HG03039 (cell line): Measurements from ENCODE around the gene FBXL5.

ENCODE experiments used
- ATAC-seq: cut with Tn5 transposase; IDR thresholded peaks from one replicate; pipeline ENCODE4 v1.9.1; 2021; ENCODE audit warnings: mild to moderate bottlenecking, moderate library complexity; ENCODE audit not compliant: unreplicated experiment

Gene FBXL5, protein sequence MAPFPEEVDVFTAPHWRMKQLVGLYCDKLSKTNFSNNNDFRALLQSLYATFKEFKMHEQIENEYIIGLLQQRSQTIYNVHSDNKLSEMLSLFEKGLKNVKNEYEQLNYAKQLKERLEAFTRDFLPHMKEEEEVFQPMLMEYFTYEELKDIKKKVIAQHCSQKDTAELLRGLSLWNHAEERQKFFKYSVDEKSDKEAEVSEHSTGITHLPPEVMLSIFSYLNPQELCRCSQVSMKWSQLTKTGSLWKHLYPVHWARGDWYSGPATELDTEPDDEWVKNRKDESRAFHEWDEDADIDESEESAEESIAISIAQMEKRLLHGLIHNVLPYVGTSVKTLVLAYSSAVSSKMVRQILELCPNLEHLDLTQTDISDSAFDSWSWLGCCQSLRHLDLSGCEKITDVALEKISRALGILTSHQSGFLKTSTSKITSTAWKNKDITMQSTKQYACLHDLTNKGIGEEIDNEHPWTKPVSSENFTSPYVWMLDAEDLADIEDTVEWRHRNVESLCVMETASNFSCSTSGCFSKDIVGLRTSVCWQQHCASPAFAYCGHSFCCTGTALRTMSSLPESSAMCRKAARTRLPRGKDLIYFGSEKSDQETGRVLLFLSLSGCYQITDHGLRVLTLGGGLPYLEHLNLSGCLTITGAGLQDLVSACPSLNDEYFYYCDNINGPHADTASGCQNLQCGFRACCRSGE

GRCh38 chr4:15655223-15656037 is at the start of gene FBXL5:
TSS of gene FBXL5 (minus strand) at chr4:15655357. CDS start at chr4:15655287, 70 bp downstream.
- peak; percentile 65 for ATAC-seq

DNA sequence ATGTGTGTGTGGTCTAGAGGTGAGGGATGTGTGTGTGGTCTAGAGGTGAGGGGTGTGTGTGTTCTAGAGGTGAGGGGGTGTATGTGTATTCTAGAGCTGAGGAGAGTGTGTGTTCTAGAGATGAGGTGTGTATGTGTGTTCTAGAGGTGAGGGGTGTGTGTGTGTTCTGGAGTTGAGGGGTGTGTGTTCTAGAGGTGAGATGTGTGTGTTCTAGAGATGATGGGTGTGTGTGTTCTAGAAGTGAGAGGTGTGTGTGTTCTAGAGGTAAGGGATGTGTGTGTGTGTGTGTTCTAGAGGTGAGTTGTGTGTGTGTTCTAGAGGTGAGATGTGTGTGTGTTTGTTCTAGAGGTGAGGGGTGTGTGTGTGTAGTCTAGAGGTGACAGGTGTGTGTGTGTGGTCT is 49.0 kb upstream of the FBXL5 start:
- no peak for ATAC-seq

DNA sequence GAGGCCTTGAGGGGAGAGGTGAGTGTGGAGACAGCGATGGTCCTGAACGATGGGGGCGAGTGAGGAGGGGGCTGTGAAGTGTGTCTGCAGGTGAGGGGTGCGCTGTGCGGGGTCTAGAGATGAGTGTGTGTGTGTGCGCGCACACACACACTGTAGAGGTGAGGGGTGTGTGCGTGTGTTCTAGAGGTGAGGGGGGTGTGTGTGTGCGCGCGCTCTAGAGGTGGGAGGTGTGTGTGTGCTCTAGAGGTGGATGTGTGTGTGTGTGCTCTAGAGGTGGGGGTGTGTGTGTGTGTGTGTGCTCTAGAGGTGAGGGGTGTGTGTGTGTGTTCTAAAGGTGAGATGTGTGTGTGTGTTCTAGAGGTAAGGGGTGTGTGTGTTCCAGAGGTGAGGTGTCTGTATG is 48.3 kb upstream of the FBXL5 start:
- no peak for ATAC-seq

- peak; percentile 61 for ATAC-seq
Observed at GRCh38 chr4:15702941-15703403, 47.8 kb upstream of the FBXL5 start, which contains the start of gene BST1. TSS of gene BST1 (plus strand) at chr4:15703065. CDS start at chr4:15703145, 80 bp downstream.

DNA sequence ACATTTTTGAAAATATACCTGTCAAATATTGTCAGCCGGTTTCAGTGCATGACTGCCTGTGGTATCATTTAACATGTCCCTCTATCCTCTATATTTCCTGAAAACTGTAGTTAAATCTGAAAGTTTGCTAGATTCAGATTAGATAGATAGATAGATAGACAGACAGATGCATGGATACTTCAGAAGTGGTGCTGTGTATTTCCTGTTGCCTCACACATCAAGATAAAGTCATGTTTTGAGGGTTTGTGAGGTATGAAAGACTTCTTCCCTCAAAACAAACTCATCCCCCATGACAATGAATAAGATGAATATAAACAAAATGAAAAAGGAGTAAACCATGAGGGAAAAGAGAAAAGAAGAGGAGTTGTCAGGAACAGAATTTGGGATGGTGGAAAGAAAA is 41.7 kb upstream of the FBXL5 start:
- ATAC-seq: no peak

DNA sequence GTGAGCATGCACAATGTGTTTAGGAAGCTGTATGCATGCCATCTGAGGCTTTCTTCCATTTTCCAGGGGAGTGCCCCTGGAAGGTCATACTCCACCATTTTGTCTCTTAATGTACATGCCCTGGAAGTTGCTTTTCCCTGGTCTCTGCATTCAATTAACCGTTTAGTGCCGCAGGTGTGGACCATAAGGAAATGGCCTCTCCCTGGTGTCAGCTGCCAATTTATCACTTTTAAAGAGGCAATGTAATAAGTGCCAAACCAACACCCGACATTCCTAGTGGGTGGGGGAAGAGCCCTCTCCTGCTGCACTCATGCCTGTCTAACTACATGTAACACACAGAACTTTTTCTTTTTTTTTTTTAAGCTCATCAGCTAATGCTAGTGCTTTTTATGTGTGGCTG is 40.6 kb upstream of the FBXL5 start:
- ATAC-seq: no peak

DNA sequence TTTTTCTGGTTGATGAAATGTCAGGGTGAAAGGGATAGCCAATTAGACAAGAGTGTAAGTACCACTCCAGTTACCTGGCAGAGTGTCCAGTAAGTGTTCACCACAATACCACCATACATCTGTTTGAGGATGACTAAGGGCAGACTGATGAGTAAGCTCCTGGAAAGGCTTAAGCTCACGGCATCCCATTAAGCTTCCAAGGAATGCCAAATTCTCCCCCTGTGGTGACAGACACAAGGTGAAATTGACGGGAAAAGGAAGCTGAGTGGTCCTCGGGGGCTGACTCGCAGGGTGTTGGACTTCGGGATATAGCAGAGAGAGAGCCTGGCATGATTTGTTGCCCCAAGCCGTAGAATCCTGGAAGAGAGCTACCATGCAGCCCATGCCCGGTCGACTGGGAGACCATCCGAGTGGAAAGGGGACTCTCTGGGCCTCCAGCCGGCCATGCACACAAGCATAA is 40.1 kb upstream of the FBXL5 start:
- ATAC-seq: no peak

DNA sequence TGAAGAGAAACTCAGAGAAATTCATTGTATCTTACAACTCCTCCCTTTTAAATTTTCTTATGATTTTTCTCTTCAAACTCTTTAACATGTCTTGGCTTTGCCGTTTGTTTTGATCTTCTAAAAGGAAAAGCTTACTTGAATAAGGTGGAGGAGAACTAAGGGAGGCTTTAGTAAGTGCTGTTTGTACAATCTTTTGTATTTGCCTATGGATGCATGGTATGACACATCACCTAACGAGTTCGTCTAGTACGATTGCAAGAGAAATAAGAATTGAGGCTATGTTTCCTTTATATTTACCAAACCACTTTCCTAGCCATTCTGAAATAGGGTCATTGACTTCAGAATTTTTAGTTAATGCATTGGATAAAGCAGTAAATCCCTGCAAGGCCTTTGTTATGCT is 39.3 kb upstream of the FBXL5 start:
- ATAC-seq: no peak

- ATAC-seq: no peak
Observed at GRCh38 chr4:15692602-15693001, 37.4 kb upstream of the FBXL5 start.

DNA sequence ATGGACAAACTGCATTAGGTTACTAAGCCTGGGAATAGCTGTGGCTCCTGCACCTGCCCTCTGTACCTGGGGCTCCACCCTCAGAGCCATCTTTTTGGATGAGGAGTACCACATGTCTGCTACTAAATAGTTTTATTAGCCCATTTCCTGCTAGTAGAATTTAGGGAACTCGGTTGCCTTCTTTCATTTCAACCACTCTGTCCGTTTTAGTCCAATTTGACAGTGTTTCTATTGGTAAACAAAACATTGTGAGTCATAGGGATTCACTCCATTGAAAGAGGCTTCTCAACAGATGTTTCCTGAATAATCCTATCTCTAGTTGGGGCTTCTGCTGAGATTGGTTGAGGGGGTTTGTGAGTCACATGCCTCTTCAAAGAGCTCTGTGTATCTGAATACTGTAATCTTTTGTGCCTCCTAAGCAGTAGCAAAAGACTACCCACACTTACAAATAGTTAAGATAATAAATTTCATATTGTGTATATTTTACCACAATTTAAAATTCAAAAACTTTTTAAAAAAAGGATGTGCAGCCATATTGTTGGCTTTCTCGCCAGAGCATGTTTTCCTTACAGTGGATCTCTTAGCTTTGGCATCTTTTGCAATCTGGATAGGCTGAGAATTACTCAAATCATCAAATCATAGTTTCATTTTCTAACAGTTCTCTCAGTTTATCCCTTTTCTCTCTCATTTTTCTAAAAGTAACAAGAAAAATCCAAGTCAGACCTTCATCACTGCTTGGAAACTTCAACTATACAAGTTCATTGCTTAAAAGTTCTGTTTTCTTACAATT is 36.4 kb upstream of the FBXL5 start:
- ATAC-seq: no peak

DNA sequence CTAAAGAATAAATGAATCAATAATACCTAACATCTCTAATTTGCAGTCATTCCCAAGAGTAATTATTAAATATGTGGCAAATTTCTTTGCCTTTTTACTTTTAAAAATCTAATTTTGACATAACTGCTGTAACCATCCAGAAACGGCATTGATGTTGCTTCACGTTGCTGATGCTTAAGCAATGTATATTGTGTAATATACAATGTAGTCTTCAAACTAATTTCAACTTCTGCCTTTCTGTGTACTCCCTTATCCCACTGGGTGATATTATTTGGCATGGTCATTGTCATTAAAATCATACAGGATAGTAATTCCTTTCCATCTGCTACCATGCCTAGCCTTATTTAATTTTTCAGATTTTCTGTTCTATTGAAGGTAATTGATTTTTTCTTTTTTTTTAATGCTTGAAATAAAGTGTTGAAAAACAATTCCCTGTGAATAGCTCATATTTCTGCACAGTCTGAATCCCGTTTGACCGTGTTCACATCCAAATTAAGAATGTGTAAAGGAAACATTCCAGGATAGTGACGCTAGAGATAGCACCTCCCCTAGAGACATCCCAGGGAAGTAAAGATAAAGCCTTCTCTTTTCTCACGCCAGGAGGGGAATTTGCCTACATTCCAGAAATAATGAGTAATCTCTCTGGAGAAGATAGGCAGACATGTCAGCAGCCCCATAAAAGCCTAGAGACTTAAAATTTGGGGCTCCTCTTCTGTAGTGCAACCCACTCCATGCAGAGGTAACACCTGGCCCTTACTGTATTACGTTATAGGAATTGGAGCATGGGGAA is 35.1 kb upstream of the FBXL5 start:
- ATAC-seq: no peak

- no peak for ATAC-seq
Observed at GRCh38 chr4:15689540-15689939, 34.4 kb upstream of the FBXL5 start.

- no peak for ATAC-seq
Observed at GRCh38 chr4:15688051-15688450, 32.9 kb upstream of the FBXL5 start.

DNA sequence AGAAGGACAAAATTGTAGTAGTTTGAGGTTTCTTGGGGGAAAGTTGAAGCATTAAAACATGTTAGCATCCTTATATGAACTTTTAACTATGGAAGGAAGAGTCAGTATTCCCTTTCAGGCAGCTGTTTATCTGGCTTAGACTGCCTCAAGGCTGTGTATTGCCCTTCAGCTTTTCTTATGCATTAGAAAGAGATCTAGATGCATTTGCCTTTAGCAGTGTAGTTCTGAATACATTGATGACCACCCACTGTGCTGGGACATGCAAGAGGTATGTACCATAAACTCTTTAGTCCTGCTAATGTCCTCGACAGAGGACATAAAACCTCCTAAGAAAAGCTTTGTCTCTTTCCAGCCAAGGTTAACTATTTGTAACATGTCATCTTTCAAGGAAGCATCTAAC is 29.3 kb upstream of the FBXL5 start:
- ATAC-seq: no peak

DNA sequence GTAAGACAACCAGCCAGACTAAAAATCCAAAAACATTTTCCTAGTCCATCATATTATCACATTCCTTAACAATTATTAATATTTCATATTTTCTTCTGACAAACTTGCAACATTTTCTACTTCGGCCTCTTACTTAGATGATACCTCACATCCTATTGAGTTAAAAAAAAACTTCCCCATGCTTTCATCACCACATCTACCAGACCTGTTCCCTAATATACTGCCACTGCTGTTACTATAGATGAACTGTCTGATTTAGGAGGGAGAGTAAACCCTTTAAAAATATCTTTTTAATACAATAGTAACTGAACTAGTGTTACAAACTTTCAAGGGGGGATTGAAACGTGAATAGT is 28.0 kb upstream of the FBXL5 start:
- no peak for ATAC-seq

DNA sequence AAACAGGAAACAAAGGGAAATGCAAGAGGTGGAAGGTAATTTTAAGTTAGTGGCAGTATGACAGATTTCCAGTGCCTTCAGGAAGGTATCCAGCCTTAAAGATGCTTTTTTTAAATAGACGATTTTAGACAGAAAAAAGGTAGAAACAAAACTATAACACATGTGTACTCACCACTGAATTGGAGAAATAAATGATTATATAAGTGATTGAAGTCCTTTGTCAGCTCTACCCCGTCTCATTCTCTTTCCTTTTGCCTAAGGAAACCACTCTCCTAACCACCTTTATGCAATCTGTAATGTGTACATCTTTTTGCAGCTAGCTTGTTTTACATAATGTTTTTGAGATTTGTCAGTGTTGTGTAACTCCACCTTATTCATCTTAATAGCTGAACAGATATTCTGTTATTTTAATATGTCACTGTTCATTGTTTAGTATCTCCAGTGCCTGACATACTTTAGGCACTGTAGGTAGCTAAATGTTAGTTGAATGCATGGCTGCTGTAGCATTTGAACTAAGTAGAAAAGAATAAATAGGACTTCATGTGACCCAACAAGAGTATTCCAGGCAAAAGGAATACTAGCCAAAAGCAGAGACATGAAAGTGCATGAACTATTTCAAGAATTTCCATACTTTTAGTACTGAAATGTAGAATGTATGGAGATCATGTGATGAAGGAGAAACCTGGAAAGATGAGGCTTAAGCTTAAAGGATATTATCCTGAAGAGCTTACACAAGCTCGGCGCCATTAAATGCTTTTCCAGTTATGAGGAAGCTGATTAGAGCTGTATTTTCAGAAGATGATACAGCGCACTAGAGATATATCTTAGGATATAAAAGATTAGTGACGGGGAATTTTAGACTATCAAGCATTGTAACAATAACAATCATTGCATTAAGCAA is 27.3 kb upstream of the FBXL5 start:
- no peak for ATAC-seq

GRCh38 chr4:15681372-15682241 is 26.4 kb upstream of the FBXL5 start, which contains the start of gene FAM200B:
TSS of gene FAM200B (plus strand) at chr4:15681827. CDS start at chr4:15686978, 5,151 bp downstream.
- ATAC-seq: peak; percentile 96

DNA sequence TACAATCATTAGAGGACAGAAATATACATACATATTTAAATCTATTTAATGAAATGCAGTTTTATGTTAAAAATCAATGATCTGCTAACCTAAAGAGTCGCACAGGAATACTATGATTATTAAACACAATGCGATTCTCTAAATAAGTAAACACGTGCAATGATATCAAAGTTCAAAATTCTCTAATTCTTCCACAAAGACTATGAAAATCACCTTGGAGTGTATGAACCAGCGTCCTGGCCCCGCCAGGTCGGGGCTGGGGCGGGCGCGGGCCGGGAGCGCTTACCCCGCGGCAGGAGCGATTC is 25.9 kb upstream of the FBXL5 start:
- ATAC-seq: no peak
